ENCODE results near the gene CORT. TPM values are rescaled to one million over a fixed set of nuclear protein-coding genes. Genes with fewer than 3 reads are reported as not detected.

CORT gene
- total and polyA plus RNA-seq, 2 donors (not counting 3 experiments of a cell fraction or from before 2014, with no cell fraction given) = 0.11 TPM; not detected in 1

DNA sequence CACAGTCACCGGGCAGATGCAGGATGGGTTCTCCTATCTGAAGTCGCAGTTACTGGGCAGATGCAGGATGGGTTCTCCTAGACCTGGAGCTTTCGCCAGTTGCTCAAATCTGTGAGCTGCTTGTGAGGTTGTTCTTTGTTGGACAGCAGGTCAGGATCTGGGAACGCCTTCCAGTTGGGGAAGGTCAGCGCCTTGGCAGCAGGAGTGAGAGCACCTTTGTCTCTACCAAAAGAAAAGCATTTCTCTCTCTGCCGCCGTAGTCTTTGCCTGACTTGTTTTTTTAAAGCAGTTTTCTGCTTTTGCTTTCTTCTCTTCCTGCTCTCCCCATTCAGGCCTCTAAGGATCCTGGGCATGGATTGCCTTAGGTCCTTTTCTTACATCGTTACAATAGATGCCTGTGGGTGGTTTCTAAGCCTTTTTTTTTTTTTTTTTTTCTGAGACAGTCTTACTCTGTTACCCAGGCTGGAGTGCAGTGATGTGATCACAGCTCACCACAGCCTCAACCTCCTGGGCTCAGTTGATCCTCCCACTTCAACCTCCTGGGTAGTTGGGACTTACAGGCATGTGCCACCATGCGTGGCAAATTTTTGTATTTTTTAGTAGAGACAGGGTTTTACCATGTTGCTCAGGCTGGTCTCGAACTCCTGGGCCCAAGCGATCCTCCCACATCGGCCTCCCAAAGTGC, 40.6 kb downstream of the CORT start:
- no TSS peak for BruUV-seq (replicated peaks)
- dilution Hi-C loops (cut with MboI; ENCODE audit: extremely low pct_ligation_motif_present, low sequenced_read_pairs) (no loop called here), intact Hi-C loops (cut with micrococcal nuclease) (no loop called here)
- Histone ChIP-seq H3K4me2 (ENCODE audit: insufficient read depth, low read length) (no peak overlapping the region), H3K9ac (replicated peaks; ENCODE audit: extremely low read depth, insufficient read depth, low read length) (no peak overlapping the region), H3K9me3 (replicated peaks; ENCODE audit: control insufficient read depth, insufficient read depth, low read length) (no peaks in the 10 kb centered on the region), H2AFZ (ENCODE audit: low read depth, low read length) (no peak overlapping the region), H3K36me3 (ENCODE audit: control insufficient read depth in 2 of 2, extremely low read depth in 1 of 2, insufficient read depth in 2 of 2, low read length in 2 of 2) (no peaks in the 10 kb centered on the region), H3K27me3 (ENCODE audit: control insufficient read depth in 2 of 2, insufficient read depth in 2 of 2, low read length in 2 of 2) (no peaks in the 10 kb centered on the region), H3K4me1 (ENCODE audit: control insufficient read depth, extremely low read depth, insufficient read depth, low read length) (peaks cover 5% of the 10 kb centered on the region), H3K9me1 (replicated peaks; ENCODE audit: control insufficient read depth, extremely low read depth, insufficient read depth, low read length) (no peaks in the 10 kb centered on the region), H3K79me2 (ENCODE audit: control insufficient read depth, insufficient read depth, low read length) (peaks cover 20% of the 10 kb centered on the region), H3K4me3 (replicated peaks in 1 of 3; ENCODE audit: insufficient read depth in 1 of 3, low read depth in 1 of 3, low read length in 3 of 3) (no peak overlapping the region), H4K20me1 (replicated peaks; ENCODE audit: control insufficient read depth, extremely low read depth, insufficient read depth, low read length) (no peaks in the 10 kb centered on the region), H3K27ac (ENCODE audit: insufficient read depth, low read depth, low read length) (no peak overlapping the region)
- CTCF ChIA-PET = interaction anchor here (2.0 kb wide), 1 partner anchor 60 kb away, joined by 6 read pairs; the partner anchor contains the start of gene CENPS
- POLR2A ChIA-PET = no interaction called here
- no peak for FAIRE-seq
- no peak for TF ChIP-seq GATA2 (IDR thresholded peaks at IDR 0.05; ENCODE audit: insufficient read depth, insufficient read length, low read depth, low read length)
- TF ChIP-seq, protein P1, sequence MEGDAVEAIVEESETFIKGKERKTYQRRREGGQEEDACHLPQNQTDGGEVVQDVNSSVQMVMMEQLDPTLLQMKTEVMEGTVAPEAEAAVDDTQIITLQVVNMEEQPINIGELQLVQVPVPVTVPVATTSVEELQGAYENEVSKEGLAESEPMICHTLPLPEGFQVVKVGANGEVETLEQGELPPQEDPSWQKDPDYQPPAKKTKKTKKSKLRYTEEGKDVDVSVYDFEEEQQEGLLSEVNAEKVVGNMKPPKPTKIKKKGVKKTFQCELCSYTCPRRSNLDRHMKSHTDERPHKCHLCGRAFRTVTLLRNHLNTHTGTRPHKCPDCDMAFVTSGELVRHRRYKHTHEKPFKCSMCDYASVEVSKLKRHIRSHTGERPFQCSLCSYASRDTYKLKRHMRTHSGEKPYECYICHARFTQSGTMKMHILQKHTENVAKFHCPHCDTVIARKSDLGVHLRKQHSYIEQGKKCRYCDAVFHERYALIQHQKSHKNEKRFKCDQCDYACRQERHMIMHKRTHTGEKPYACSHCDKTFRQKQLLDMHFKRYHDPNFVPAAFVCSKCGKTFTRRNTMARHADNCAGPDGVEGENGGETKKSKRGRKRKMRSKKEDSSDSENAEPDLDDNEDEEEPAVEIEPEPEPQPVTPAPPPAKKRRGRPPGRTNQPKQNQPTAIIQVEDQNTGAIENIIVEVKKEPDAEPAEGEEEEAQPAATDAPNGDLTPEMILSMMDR (IDR thresholded peaks at IDR 0.05; ENCODE audit: extremely low read depth in 1 of 2, insufficient read depth in 1 of 2, low read depth in 1 of 2, low read length in 2 of 2) = no peak
- DNase-seq (ENCODE audit: low read depth, low spot score) = no peak

DNA sequence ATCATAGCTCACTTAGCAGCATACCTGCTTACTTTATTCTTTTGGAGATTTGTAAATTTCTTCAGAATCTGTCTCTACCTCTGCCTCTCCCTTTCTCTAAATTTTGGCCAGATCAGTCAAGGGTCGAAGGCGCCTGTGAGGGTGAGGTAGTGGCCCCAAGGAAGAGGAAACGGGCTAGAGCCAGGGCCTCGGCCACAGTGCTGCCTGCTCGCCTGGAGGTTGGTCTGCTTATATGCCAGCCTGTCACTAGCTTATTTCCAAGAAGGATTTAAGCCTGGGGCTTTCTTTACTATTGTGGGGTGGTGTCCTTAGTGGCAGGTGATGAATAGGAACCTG, 44.6 kb downstream of the CORT start:
- Histone ChIP-seq H3K9me1 (replicated peaks; ENCODE audit: control insufficient read depth, extremely low read depth, insufficient read depth, low read length) (no peaks in the 10 kb centered on the region), H3K79me2 (ENCODE audit: control insufficient read depth, insufficient read depth, low read length) (peaks cover 27% of the 10 kb centered on the region), H3K36me3 (ENCODE audit: control insufficient read depth in 2 of 2, extremely low read depth in 1 of 2, insufficient read depth in 2 of 2, low read length in 2 of 2) (peaks cover 0 to 3% of the 10 kb centered on the region in 2 experiments), H2AFZ (ENCODE audit: low read depth, low read length) (no peak overlapping the region), H3K27me3 (ENCODE audit: control insufficient read depth in 2 of 2, insufficient read depth in 2 of 2, low read length in 2 of 2) (no peaks in the 10 kb centered on the region), H3K9me3 (replicated peaks; ENCODE audit: control insufficient read depth, insufficient read depth, low read length) (no peaks in the 10 kb centered on the region), H3K9ac (replicated peaks; ENCODE audit: extremely low read depth, insufficient read depth, low read length) (no peak overlapping the region), H3K4me3 (replicated peaks in 1 of 3; ENCODE audit: insufficient read depth in 1 of 3, low read depth in 1 of 3, low read length in 3 of 3) (no peak overlapping the region), H3K4me1 (ENCODE audit: control insufficient read depth, extremely low read depth, insufficient read depth, low read length) (peaks cover 5% of the 10 kb centered on the region), H3K27ac (ENCODE audit: insufficient read depth, low read depth, low read length) (no peak overlapping the region), H4K20me1 (replicated peaks; ENCODE audit: control insufficient read depth, extremely low read depth, insufficient read depth, low read length) (no peaks in the 10 kb centered on the region), H3K4me2 (ENCODE audit: insufficient read depth, low read length) (no peak overlapping the region)
- TF ChIP-seq JUN (IDR thresholded peaks at IDR 0.05; ENCODE audit: borderline replicate concordance, insufficient read depth, insufficient read length, low read depth) (no peak), POLR2A (IDR thresholded peaks at IDR 0.05; ENCODE audit: low read depth, low read length) (no peak), POLR2AphosphoS5 (IDR thresholded peaks at IDR 0.05; ENCODE audit: insufficient read depth, low read depth, low read length) (no peak), GATA2 (IDR thresholded peaks at IDR 0.05; ENCODE audit: insufficient read depth, insufficient read length, low read depth, low read length) (no peak), FOS (IDR thresholded peaks at IDR 0.05; ENCODE audit: borderline replicate concordance, insufficient read depth, low read length) (no peak), MYC (IDR thresholded peaks at IDR 0.05; ENCODE audit: low read depth, low read length) (no peak), EZH2 (IDR thresholded peaks at IDR 0.05; ENCODE audit: borderline replicate concordance, low read depth, low read length, severe bottlenecking) (no peak)
- TF ChIP-seq, protein P1 (IDR thresholded peaks at IDR 0.05; ENCODE audit: extremely low read depth in 1 of 2, insufficient read depth in 1 of 2, low read depth in 1 of 2, low read length in 2 of 2) = no peak
- TF ChIP-seq, protein P2, sequence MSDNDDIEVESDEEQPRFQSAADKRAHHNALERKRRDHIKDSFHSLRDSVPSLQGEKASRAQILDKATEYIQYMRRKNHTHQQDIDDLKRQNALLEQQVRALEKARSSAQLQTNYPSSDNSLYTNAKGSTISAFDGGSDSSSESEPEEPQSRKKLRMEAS (IDR thresholded peaks at IDR 0.05; ENCODE audit: insufficient read depth, insufficient read length) = no peak
- intact Hi-C loops (cut with micrococcal nuclease) = loop anchor here (1.0 kb wide), 2 partner anchors 64 to 117 kb away; partner anchors contain the start of gene CENPS
- DNase-seq (ENCODE audit: low read depth, low spot score) (no peak), FAIRE-seq (no peak)
- dilution Hi-C loops (cut with MboI; ENCODE audit: extremely low pct_ligation_motif_present, low sequenced_read_pairs) = no loop called here
- no TSS peak for BruUV-seq (replicated peaks)
- ChIA-PET CTCF (interaction anchor here (0.7 to 3.6 kb wide), 25 partner anchors 9 to 450 kb away, joined by 3 to 123 read pairs (median 10); partner anchors contain the start of gene CENPS), POLR2A (interaction anchor here (0.7 to 1.1 kb wide), 2 partner anchors 64 to 108 kb away, joined by 3 to 4 read pairs; partner anchors contain the start of gene CENPS)

Measured in endothelial cell of umbilical vein (primary cell).